ENCODE results near the gene LRP1B. TPM values are rescaled to one million over a fixed set of nuclear protein-coding genes. Genes with fewer than 3 reads are reported as not detected.

The LRP1B gene
- polyA plus RNA-seq, 1 donor from 2014 or later: 12.7 TPM

DNA sequence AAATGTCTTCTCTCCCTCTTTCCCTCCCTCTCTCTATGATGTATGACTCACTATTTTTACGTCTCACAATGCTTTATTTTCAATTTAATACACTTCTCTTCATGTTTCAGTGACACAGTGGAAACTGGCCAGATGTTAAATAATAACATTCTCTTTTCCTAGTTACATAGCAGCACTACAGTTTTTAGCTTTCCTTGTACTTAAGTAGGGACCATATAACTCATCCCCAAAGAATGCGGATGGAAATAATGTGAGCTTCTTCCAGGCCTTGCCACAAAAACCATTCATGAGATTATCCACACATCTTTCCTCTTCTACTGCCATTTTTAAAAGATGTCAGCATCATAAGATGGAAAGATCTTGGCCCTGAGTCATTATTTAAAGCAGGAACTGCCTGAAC, 789.4 kb downstream of the LRP1B start:
- H3K79me2 ChIP-seq (replicated peaks; ENCODE audit: insufficient read depth, low read length): no peaks in the 10 kb centered on the region
- no peaks in the 10 kb centered on the region for H3K27me3 ChIP-seq (ENCODE audit: insufficient read depth, low read depth, low read length)
- H3K27ac ChIP-seq (ENCODE audit: low read length): no peak overlapping the region
- no peak overlapping the region for H3K9ac ChIP-seq (ENCODE audit: low read length)
- H3K4me2 ChIP-seq (ENCODE audit: low read length): no peak overlapping the region
- no peak overlapping the region for H2AFZ ChIP-seq (ENCODE audit: low read depth, low read length)
- no peaks in the 10 kb centered on the region for H3K9me2 ChIP-seq (ENCODE audit: insufficient read depth, low read length)
- TF ChIP-seq, protein P1, sequence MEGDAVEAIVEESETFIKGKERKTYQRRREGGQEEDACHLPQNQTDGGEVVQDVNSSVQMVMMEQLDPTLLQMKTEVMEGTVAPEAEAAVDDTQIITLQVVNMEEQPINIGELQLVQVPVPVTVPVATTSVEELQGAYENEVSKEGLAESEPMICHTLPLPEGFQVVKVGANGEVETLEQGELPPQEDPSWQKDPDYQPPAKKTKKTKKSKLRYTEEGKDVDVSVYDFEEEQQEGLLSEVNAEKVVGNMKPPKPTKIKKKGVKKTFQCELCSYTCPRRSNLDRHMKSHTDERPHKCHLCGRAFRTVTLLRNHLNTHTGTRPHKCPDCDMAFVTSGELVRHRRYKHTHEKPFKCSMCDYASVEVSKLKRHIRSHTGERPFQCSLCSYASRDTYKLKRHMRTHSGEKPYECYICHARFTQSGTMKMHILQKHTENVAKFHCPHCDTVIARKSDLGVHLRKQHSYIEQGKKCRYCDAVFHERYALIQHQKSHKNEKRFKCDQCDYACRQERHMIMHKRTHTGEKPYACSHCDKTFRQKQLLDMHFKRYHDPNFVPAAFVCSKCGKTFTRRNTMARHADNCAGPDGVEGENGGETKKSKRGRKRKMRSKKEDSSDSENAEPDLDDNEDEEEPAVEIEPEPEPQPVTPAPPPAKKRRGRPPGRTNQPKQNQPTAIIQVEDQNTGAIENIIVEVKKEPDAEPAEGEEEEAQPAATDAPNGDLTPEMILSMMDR (IDR thresholded peaks at IDR 0.05; ENCODE audit: poor library complexity, severe bottlenecking): no peak
- TF ChIP-seq EZH2 (IDR thresholded peaks at IDR 0.05; ENCODE audit: borderline replicate concordance, insufficient read depth, low read length, poor library complexity, severe bottlenecking): no peak
- TF ChIP-seq, protein P2, sequence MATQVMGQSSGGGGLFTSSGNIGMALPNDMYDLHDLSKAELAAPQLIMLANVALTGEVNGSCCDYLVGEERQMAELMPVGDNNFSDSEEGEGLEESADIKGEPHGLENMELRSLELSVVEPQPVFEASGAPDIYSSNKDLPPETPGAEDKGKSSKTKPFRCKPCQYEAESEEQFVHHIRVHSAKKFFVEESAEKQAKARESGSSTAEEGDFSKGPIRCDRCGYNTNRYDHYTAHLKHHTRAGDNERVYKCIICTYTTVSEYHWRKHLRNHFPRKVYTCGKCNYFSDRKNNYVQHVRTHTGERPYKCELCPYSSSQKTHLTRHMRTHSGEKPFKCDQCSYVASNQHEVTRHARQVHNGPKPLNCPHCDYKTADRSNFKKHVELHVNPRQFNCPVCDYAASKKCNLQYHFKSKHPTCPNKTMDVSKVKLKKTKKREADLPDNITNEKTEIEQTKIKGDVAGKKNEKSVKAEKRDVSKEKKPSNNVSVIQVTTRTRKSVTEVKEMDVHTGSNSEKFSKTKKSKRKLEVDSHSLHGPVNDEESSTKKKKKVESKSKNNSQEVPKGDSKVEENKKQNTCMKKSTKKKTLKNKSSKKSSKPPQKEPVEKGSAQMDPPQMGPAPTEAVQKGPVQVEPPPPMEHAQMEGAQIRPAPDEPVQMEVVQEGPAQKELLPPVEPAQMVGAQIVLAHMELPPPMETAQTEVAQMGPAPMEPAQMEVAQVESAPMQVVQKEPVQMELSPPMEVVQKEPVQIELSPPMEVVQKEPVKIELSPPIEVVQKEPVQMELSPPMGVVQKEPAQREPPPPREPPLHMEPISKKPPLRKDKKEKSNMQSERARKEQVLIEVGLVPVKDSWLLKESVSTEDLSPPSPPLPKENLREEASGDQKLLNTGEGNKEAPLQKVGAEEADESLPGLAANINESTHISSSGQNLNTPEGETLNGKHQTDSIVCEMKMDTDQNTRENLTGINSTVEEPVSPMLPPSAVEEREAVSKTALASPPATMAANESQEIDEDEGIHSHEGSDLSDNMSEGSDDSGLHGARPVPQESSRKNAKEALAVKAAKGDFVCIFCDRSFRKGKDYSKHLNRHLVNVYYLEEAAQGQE (IDR thresholded peaks at IDR 0.05; ENCODE audit: borderline replicate concordance): no peak
- TF ChIP-seq EP300 (conservative IDR thresholded peaks at IDR 0.05; ENCODE audit: poor library complexity, severe bottlenecking): no peak
- no peak for TF ChIP-seq TAF1 (IDR thresholded peaks at IDR 0.05; ENCODE audit: low read depth)
- TF ChIP-seq SMC3 (conservative IDR thresholded peaks at IDR 0.05; ENCODE audit: poor library complexity): no peak
- no peak for TF ChIP-seq MXI1 (conservative IDR thresholded peaks at IDR 0.05; ENCODE audit: poor library complexity, severe bottlenecking)
- TF ChIP-seq POLR2AphosphoS5 (IDR thresholded peaks at IDR 0.05): no peak
- TF ChIP-seq RAD21 (conservative IDR thresholded peaks at IDR 0.05): no peak
- H3K9me3 ChIP-seq (ENCODE audit: low read length): no peaks in the 10 kb centered on the region
- H3F3A ChIP-seq (ENCODE audit: insufficient read depth, low read length, poor library complexity, severe bottlenecking): no peaks in the 10 kb centered on the region
- no peak overlapping the region for H3K4me3 ChIP-seq (ENCODE audit: low read length)
- H4K20me1 ChIP-seq (ENCODE audit: insufficient read depth): no peaks in the 10 kb centered on the region
- H3K36me3 ChIP-seq (ENCODE audit: insufficient read depth, low read length): no peaks in the 10 kb centered on the region

DNA sequence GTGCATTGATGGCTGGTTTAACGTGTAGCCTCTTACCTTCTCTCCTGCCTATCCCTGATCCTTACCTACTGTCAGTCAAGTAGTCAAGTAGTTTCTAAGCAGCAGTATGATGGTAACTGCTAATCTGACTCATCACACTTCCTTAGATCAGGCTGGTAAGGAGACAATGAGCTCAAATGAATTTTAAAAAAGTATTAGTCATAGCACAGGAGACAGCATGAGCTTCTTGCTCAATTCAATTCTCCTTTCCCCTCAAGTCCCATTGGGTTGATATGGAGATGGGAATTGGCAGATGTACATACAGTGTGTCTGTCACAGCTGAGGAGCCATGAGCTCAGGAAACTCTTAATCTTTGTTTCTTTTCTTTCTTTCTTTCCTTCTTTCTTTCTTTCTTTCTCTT, 799.7 kb downstream of the LRP1B start:
- no peaks in the 10 kb centered on the region for H3F3A ChIP-seq (ENCODE audit: insufficient read depth, low read length, poor library complexity, severe bottlenecking)
- H3K4me3 ChIP-seq (ENCODE audit: low read length): no peak overlapping the region
- no peaks in the 10 kb centered on the region for H3K36me3 ChIP-seq (ENCODE audit: insufficient read depth, low read length)
- no peaks in the 10 kb centered on the region for H4K20me1 ChIP-seq (ENCODE audit: insufficient read depth)
- H3K9ac ChIP-seq (ENCODE audit: low read length): no peak overlapping the region
- no peaks in the 10 kb centered on the region for H3K9me2 ChIP-seq (ENCODE audit: insufficient read depth, low read length)
- H3K27me3 ChIP-seq (ENCODE audit: insufficient read depth, low read depth, low read length): no peaks in the 10 kb centered on the region
- H3K27ac ChIP-seq (ENCODE audit: low read length): no peak overlapping the region
- H2AFZ ChIP-seq (ENCODE audit: low read depth, low read length): no peak overlapping the region
- H3K79me2 ChIP-seq (replicated peaks; ENCODE audit: insufficient read depth, low read length): no peaks in the 10 kb centered on the region
- no peak overlapping the region for H3K4me2 ChIP-seq (ENCODE audit: low read length)
- TF ChIP-seq POLR2AphosphoS5 (IDR thresholded peaks at IDR 0.05): no peak
- TF ChIP-seq, protein P2 (IDR thresholded peaks at IDR 0.05; ENCODE audit: borderline replicate concordance): no peak
- no peak for TF ChIP-seq EP300 (conservative IDR thresholded peaks at IDR 0.05; ENCODE audit: poor library complexity, severe bottlenecking)
- TF ChIP-seq RAD21 (conservative IDR thresholded peaks at IDR 0.05): no peak
- TF ChIP-seq MXI1 (conservative IDR thresholded peaks at IDR 0.05; ENCODE audit: poor library complexity, severe bottlenecking): no peak
- TF ChIP-seq, protein P1 (IDR thresholded peaks at IDR 0.05; ENCODE audit: poor library complexity, severe bottlenecking): no peak
- no peak for TF ChIP-seq SMC3 (conservative IDR thresholded peaks at IDR 0.05; ENCODE audit: poor library complexity)
- TF ChIP-seq EZH2 (IDR thresholded peaks at IDR 0.05; ENCODE audit: borderline replicate concordance, insufficient read depth, low read length, poor library complexity, severe bottlenecking): no peak
- no peak for TF ChIP-seq TAF1 (IDR thresholded peaks at IDR 0.05; ENCODE audit: low read depth)
- no peaks in the 10 kb centered on the region for H3K9me3 ChIP-seq (ENCODE audit: low read length)

All from neural cell (in vitro differentiated cells).